Activated T-helper 1 cell treated with Interleukin-2 at 50 U/mL for 16 hours (primary cell): ENCODE results near the gene KIF25.
"Not testable (repeated sequence)": the region's sequence is repeated elsewhere in the genome, so short reads cannot be mapped to it uniquely, and the experiment has no call there.

Experiments used
- DNase-seq: peaks from one replicate; pipeline ENCODE4 v3.0.0-alpha.2; 2020; ENCODE audit warnings: low read depth

KIF25 gene

GRCh38 chr6:167995731-167996151 is 1.7 kb upstream of the KIF25 start:
- no peak for DNase-seq

GRCh38 chr6:167996424-167997199 is 859 bp upstream of the KIF25 start:
- DNase-seq, result no peak

- no peak for DNase-seq
These were observed 744 bp downstream of the KIF25 start for GRCh38 chr6:167998215-167998614.

DNA sequence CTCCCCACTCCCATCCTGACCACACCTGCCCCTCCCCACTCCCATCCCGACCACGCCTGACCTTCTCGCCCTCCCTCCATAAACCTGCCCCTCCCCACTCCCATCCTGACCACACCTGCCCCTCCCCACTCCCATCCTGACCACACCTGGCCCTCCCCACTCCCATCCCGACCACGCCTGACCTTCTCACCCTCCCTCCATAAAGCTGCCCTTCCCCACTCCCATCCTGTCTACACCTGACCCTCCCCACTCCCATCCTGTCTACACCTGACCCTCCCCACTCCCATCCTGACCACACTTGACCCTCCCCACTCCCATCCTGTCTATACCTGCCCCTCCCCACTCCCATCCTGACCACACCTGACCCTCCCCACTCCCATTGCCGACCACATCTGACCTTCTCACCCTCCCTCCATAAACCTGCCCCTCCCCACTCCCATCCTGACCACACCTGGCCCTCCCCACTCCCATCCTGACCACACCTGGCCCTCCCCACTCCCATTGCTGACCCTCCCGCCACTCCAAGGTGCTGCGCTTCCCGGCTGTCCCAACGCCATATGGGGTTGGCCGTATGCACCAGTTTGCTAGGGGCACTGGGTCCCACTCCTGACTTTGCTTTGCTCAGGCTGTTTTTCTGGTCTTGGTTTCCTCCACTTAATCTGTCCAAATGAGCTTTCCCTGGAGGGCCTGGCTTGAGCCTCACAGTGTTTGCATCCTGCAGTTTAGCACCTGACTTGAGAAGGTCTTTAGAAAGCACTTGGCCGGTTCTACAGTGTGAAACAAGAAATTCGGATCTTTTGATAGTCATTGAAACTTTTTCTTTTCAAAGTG is 2.9 kb downstream of the KIF25 start:
- DNase-seq, result no peak

DNA sequence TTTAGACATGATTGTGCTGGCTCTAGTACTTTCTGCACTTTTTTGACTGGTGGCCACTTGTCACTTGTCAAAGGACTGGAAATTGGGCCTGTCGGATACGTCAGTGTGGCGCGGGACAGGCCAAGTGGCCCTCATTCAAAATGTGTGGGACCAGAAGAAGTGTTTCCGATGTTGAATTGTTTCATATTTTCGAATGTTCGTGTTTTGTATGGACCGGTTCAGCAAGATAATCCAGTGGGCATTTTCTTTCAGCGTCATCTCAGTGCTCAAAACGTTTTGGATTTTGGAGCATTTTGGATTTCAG is 3.5 kb downstream of the KIF25 start:
- DNase-seq, result no peak

- DNase-seq, result not testable (repeated sequence)
These were observed 4.0 kb downstream of the KIF25 start for GRCh38 chr6:168001514-168001913.

- no peak for DNase-seq
These were observed 5.3 kb downstream of the KIF25 start for GRCh38 chr6:168002804-168003203.

GRCh38 chr6:168004023-168004422 is 6.6 kb downstream of the KIF25 start:
- DNase-seq, result no peak

GRCh38 chr6:168004945-168005344 is 7.5 kb downstream of the KIF25 start:
- no peak for DNase-seq

DNA sequence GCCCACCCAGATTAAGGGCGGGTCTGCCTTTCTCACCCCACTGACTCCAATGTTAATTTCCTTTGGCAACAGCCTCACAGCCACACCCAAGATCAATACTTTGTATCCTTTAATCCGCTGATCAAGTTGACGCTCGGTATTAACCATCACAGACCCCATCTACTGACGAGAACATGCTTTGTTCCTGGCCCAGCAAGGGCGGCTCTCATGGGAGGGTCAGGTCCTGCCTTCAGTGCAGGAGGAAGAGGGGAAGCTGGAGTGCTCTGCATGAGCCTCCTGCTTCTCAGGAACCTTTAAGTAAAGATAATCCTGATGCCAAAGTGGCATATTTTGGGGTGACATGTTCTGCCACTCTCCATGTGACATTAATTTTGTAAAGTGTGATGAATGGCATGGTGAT is 8.3 kb downstream of the KIF25 start:
- DNase-seq, result no peak

GRCh38 chr6:168007592-168008338 is 10.3 kb downstream of the KIF25 start:
- no peak for DNase-seq

DNA sequence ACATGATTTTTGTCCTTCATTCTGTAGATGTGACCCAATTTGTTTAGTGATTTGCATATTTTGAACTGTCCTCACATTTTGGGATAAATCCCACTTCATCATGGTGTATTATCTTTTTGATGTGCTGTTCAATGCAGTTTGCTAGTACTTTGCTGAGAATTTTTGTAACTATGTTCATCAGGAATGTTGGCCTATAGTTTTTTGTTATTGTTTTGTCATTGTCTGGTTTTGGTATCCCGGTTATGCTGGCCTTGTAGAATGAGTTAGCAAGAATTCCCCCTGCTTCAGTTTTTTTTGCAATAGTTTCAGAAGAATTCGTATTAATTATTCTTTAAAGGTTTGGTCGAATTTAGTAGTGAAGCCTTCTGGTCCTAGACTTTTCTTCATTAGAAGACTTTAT is 11.9 kb downstream of the KIF25 start:
- no peak for DNase-seq

DNA sequence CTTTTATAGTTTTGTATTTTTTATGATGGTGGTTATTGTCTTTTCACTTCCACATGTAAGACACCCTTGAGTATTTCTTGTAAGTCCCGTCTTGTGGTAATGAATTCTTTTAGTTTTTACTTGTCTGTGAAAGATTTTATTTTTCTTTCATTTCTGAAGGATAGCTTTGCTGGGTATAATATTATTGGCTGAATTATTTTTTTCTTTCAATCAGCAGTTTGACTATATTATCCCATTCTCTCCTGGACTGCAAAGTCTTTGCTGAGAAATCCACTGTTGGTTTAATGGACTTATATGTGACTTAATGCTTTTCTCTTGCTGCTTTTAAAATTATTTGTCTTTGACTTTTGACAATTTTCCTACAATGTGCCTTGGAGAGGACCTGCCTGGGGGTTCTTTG is 13.8 kb downstream of the KIF25 start:
- no peak for DNase-seq

DNA sequence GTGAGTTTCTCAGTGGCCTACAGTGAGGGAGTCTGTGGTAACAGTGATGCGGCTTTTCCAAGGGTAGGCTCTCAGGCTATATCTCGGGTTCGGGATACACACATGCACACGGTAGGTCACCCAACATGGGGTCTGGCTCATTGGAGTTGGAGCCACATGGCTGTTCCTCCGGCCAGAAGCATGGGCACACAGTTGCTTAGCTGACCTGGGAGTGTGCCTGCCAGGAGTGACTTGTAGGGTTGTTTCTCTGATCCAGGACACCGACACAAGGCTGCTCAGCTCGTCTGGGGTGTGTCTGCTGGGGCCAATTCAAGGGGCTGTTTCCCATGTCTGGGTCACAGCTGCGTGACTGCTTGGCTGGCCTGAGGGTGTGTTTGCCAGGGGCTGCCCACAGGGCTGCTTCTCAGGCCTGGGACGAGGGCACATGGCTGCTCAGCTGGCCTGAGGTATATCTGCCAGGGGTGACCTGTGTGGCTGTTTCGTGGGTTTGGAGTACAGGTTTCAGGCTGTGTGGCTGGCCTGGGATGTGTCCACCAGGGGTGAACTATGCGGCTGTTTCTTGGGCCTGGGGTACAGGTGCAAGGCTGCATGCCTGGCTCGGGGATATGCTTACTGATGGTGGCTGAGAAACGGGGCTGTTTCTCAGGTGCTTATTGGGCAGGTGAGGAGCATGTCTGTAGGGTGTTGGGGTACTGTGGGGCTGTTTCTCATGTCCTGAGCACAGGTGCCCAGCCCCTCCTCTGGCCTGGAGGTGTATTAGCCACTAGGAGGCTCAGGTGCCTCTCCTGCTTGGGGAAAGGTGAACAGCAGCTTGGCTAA is 15.2 kb downstream of the KIF25 start:
- no peak for DNase-seq

GRCh38 chr6:168013250-168013915 is 15.9 kb downstream of the KIF25 start:
- DNase-seq, result no peak

DNA sequence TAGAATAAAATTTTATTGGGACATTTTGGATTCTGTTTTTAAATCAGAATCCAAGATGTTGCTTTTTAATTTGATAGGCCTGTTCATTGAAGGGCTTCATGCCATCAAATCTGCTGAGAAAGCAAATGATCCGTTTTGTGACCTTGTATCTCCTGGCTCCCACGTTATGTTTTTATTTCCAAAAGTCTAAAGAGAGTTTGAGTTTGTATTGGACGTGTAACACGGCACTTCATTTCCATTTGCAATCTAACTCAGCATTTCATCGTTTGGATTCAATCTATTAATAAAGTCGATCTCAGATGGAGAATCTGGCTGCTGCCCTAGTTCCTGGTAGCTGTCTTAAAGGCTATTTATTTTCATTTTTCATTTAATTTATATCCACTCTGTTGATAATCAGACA is 17.0 kb downstream of the KIF25 start:
- no peak for DNase-seq

DNA sequence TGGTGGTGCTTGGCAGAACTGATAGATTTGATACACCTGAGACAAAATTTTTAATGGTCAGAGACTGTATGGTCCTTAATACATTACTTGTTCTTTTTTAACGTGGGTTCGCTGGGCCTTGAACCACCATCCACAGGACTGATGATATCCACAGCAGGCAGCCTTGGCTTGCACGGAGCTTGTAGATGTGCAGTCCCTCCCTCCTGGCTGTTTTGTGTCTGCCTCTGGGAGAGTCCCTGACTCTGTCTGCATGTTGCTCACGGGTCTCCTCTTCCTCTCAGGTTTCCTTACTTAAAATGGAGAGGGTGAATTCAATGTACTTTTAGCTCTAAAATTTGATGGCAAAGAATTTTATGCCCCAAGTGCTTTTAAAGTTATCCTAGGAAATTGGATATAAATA is 17.5 kb downstream of the KIF25 start:
- no peak for DNase-seq

- no peak for DNase-seq
These were observed 18.2 kb downstream of the KIF25 start for GRCh38 chr6:168015482-168016175.

- DNase-seq, result no peak
These were observed 18.7 kb downstream of the KIF25 start for GRCh38 chr6:168016176-168016620.

DNA sequence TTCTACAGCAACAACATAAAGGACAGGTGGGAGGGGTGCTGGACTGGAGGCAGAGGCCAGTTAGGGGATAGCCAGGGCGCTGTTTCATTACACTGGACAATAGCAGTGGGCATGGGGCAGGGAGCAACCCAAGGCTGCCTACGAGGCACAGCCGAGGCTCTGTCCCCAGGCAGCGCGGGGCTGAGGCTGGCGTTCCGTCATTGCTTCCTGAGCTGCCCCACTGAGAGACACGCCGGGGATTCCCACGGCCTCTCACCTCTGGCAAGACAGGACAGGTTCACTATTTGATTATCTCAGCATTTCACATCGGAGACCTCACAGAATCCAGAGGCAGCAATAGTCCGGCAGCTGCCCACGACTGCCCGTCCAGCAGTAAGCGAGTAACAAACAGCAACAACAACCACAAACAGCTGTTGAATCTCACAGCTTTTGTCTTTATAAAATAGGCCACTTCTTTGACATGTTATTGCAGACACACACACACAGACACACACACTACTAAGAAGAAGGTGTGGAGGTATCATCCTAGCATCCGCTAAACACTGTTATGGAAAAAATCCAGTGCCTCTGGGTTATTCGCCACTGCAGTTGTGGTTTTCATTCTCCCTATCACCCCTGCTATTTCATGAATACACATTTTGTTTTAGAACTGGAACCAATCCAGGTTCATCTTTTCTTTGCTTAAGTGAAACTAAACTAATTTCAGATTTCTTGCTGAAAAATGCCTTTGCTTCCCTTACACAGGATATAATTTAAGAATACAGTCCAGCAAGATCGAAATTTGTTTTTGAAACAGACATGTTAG is 19.5 kb downstream of the KIF25 start:
- no peak for DNase-seq
